Activated CD8-positive, alpha-beta memory T cell treated with anti-CD3 and anti-CD28 coated beads for 24 hours (primary cell): ENCODE results near the gene RRAGD.

Experiments used
- DNase-seq: peaks from one replicate; pipeline ENCODE4 v3.0.0-alpha.2; 2020

RRAGD gene

GRCh38 chr6:89339565-89339964, 72.5 kb downstream of the RRAGD start:
- no peak for DNase-seq

GRCh38 chr6:89335164-89335563, 76.9 kb downstream of the RRAGD start:
- no peak for DNase-seq

- no peak for DNase-seq
Measured at GRCh38 chr6:89330910-89331309, 81.2 kb downstream of the RRAGD start.

GRCh38 chr6:89328976-89329375, 83.1 kb downstream of the RRAGD start:
- no peak for DNase-seq

- no peak for DNase-seq
Measured at GRCh38 chr6:89324304-89324703, 87.8 kb downstream of the RRAGD start.

GRCh38 chr6:89323511-89323971, 88.5 kb downstream of the RRAGD start:
- DNase-seq, result no peak

GRCh38 chr6:89321131-89321970, 90.7 kb downstream of the RRAGD start:
- DNase-seq, result no peak

GRCh38 chr6:89320012-89320559, 92.0 kb downstream of the RRAGD start:
- no peak for DNase-seq

- no peak for DNase-seq
Measured at GRCh38 chr6:89317067-89317466, 95.0 kb downstream of the RRAGD start.

GRCh38 chr6:89315249-89315885, 96.7 kb downstream of the RRAGD start, which contains the start of gene GABRR2:
Gene GABRR2 (minus strand): TSS chr6:89315299. CDS start chr6:89315165, 134 bp downstream.
- DNase-seq, result no peak

- no peak for DNase-seq
Measured at GRCh38 chr6:89314692-89315091, 97.4 kb downstream of the RRAGD start.
